NCI-H526 (cell line): Measurements from ENCODE around the gene PLK2.
A peak's percentile ranks its signal among the peaks of the same experiment; 100 is the strongest.

Source experiments
- DNase-seq, 2 experiments: peaks; one replicate each; lab custom pipeline; 2025; lab: John Stamatoyannopoulos, UW

PLK2 gene

DNA sequence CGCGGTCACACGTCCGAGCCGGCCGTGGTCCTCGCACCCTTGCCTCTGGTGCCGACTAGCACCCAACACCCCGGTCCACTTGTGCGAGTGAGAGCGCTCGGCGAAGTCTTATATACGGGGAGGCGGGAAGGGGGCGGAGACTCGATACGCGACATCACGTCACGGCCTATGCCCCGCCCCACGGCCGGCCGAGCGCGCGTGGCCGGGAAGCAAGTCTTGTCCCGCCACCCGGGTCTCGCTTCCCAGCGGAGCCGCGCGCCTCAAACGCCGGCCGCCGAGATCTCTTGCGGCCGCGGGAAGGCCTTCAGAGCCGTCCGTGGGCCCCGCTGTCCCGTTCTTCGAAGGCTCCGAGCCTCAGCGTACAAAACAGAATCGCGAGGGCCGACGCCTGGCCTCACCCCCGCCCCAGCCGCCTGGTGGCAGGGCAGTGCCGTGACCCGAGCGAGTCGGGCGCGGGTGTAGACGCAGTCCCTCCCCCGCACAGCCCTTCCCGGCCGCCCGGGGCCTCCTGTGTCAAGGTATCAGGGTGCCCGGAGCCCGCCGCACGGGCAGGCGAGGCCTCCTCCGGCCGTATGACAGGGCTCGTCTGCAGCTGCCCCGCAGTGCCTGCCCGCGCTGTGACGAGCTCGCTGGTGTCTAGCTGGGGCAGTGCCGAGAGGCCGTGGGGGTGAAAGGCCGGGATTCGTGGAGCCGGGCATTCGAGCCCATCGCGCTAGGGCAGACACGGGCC, at the start of gene PLK2:
Gene PLK2, minus strand, starts transcription at position 85 of the 730 bp plus-strand sequence. CDS start 127 bp downstream, outside the sequence.
- peak in 1 of 2 experiments; percentile 43 for DNase-seq

GRCh38 chr5:58507715-58508114, 47.8 kb upstream of the PLK2 start:
- no peak for DNase-seq

- DNase-seq, result no peak
Observed at GRCh38 chr5:58505971-58506640, 46.2 kb upstream of the PLK2 start.

DNA sequence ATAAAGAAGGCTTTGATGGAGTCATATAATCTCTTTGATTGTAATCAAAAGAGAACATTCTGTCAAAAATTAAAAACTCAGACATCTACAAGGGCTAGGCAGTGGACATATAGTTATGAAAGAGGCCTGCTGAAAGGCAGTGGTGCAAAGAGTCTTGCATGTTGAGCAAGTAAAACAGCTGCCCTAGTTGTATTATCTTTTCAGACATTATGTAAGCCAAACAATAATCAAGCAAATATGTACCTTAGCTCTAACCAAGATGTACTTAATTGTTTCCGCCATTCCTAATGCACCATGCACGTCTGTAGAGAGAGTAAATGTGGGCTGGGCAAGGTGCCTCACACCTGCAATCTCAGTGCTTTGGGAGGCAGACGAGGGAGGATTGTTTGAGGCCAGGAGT, 45.6 kb upstream of the PLK2 start:
- no peak for DNase-seq

DNA sequence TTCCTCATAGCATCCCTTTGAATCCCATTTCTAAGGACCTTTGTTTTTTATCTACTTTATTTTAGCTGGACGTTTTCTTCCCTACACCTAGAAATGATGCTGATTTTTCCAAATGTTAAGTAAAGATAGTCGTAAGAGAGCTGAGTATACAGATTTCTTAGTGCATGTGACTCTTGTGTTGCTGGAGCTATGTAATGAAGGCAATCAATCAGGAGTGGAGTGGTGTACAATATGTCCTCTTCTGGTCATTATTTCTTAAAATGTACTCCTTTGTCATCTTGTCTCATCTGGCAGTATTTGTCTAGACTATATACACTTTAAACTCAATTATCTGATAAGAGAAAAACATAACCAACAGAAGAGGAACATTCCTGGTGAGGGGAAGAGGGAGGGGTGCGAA, 44.9 kb upstream of the PLK2 start:
- no peak for DNase-seq

GRCh38 chr5:58503390-58504046, 43.6 kb upstream of the PLK2 start:
- DNase-seq, result no peak

- no peak for DNase-seq
Observed at GRCh38 chr5:58501778-58502417, 42.0 kb upstream of the PLK2 start.

GRCh38 chr5:58499941-58500340, 40.1 kb upstream of the PLK2 start:
- no peak for DNase-seq

DNA sequence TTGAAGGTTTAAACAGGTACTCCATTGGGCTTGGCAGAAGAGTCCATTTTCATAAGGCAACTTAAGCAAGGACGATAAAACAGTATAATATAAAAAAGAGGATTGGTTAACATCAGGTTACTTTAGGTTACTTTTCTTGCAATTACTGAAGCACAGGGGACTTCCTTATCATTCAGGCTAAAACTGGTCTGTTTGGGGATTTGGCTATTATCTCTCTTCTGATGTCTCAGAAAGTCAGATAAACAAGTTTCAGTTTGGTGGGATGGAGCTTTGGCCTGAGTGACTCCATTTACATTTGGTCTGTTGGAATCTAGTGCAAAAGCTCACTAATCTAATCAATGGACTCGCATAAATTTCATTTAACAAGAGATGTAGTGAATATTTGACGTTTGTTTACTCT, 39.3 kb upstream of the PLK2 start:
- no peak for DNase-seq

GRCh38 chr5:58498340-58498942, 38.6 kb upstream of the PLK2 start:
- peak in 1 of 2 experiments; percentile 12 for DNase-seq

- no peak for DNase-seq
Observed at GRCh38 chr5:58497921-58498320, 38.0 kb upstream of the PLK2 start.

- DNase-seq, result no peak
Observed at GRCh38 chr5:58497386-58497785, 37.5 kb upstream of the PLK2 start.

- no peak for DNase-seq
Observed at GRCh38 chr5:58496488-58496887, 36.6 kb upstream of the PLK2 start.

DNA sequence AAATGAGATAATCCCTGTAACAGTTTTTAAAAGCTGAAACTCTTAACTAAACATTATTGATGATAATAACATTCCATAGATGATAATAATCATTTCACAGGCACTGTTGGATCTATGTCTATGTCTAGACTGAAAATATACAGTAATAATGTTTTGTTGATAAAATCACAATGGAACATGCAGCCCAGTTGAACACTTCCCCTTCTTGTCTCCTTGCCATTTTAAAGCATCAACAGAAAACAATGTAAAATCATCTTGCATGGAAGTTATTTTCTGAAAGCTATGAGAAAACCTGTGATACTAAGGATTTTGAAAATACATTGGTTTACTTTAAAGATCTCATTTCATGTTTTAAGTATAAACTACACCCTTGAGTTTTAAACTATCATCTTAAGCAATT, 33.3 kb upstream of the PLK2 start:
- DNase-seq, result no peak

- no peak for DNase-seq
Observed at GRCh38 chr5:58491216-58491892, 31.5 kb upstream of the PLK2 start, which contains the start of gene GAPT. GAPT (plus strand) TSS chr5:58491435; CDS start chr5:58494537, 3,102 bp downstream.

GRCh38 chr5:58490402-58491050, 30.6 kb upstream of the PLK2 start:
- no peak for DNase-seq

DNA sequence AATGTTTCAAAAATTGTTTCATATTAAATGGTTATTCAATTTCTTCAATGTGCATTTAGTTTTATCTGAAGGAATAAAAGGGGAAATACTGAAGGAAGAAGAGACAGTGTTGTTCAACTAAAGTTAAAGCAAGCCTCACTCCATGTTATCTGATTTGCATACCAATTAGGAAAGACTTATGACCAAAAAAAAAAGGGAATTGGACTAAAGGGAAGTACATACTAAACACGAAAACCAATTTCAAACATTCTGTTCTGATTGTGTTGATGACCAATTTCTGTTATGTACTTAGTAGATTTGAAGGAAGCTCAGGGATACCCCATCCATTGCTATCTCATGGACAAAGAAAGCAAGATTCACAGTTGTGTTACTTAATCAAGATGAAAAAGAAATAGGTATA, 26.4 kb upstream of the PLK2 start:
- DNase-seq, result no peak

DNA sequence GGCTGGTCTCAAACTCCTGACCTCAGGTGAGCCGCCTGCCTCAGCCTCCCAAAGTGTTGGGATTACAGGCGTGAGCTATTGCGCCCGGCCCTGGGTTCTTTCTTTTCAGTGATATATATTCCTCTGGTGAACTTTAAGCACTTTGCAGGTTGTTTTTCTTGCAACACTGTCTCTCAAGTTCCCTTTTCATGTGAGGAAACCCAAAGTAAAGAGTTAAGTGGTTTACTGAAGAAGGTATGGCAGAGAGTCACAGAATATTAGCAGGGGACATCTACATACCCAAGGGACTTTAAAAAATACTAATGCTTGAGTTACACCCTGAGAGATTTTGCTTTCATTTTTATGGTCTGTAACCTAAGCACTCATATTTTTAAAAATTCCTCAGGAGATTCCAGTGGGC, 24.6 kb upstream of the PLK2 start:
- DNase-seq, result no peak

DNA sequence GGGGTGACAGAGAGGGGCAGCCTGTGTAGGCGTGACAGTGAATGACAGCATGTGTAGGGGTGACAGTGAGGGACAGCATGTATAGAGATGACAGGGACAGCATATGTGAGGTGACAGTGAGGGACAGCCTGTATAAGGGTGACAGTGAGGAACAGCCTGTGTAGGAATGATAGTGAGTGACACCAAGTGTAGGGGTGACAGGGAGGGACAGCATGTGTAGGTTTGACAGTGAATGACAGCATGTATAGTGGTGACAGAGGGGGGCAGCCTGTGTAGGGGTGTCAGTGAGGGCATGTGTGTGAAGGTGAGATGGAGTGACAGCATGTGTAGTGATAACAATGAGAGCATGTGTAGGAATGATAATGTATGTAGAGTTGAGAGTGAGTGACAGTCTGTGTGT, 22.6 kb upstream of the PLK2 start:
- DNase-seq, result no peak

- no peak for DNase-seq
Observed at GRCh38 chr5:58481828-58482227, 21.9 kb upstream of the PLK2 start.

- no peak for DNase-seq
Observed at GRCh38 chr5:58481066-58481676, 21.3 kb upstream of the PLK2 start.
